GM19468 (cell line): ENCODE results near the gene CREB5.

Experiments
- ATAC-seq: cut with Tn5 transposase; IDR thresholded peaks from one replicate; pipeline ENCODE4 v1.9.1; 2021; ENCODE audit warnings: mild to moderate bottlenecking, moderate library complexity, moderate number of reproducible peaks; ENCODE audit not compliant: unreplicated experiment; ENCODE audit errors: extremely low read depth

Gene CREB5

GRCh38 chr7:28505867-28506266, 93.5 kb downstream of the CREB5 start:
- no peak for ATAC-seq

DNA sequence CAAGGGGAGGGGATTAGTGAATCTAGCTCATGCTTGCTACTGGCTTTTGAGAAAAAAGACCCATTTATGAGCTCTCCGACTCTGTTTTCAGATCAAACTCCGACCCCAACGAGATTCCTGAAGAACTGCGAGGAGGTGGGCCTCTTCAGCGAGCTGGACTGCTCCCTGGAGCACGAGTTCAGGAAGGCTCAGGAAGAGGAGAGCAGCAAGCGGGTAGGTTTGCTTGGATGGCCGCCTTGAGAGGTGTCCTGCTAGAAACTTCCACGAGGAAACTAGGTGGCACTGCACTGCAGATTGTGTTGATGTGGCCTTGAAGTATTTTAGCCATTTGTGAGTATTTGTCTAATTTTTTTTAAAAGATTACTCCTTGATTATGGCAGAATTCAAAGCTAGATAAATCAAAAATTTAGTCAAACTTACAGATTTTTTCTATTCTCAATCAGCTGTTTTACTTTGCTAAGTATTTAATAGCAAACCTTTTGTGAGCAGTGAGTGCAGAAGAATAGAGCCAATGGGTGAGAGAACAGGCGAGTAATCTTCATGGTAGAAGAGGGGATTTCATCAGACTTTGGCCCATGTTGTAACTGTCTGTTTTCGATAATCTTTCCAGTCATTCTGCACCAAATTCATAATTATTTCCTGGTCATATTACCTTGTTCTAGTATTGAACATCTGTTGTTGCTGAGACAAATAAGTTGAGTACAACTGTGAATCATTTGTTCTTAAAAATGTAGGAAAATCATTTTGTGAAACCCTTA, 95.4 kb downstream of the CREB5 start:
- no peak for ATAC-seq

DNA sequence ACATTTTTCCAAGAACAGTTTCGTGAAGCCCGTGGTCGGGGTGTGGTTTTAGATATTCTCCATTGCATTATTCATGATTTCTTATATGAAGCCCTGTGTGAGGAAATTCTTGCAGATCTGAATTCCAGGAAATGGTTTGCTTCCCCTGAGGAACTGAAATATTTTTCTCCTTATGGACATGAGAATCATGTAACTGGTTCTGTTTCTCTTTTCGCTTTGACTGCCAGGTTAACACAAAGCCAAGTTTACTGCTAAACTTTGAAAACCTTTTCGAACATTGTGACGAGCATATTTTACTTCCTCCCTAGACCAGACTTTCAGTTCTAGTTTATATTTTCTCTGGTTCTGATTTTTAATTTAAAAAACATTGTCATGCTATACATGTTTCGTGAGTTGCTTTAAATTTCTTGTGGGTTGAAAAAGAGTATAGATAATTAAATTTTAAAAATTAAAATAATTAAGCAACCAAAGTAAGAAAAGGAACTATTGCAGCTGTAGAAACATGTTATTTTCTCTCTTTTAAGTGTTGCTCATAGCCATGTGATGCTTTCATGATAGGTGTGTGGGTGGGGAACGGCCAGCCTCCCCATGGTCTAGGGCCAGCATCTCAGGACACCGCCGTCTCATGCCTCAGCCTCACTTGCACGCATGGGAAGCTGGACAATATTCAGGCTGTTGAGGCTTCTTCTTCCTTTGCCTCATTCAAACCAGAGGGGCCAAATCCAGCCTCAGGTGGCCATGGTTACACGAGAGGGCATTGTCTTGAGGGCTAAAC, 97.1 kb downstream of the CREB5 start:
- ATAC-seq = no peak

DNA sequence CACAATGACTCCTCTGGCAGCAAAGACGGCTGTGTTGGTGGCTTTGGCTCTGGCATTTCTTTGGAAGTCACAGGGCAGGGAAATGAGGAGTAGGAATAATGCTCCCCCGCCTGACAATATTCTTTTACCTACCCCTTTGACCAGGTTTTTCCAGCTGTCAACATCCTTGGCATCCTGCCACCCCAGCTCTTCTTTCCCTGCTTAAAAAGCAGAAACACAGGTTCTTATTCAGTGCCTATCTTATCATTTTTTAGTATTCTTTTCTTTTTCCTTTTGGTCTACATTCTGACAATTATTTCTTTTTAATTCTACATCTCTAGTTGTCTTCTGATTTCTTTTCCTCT, 97.7 kb downstream of the CREB5 start:
- no peak for ATAC-seq

DNA sequence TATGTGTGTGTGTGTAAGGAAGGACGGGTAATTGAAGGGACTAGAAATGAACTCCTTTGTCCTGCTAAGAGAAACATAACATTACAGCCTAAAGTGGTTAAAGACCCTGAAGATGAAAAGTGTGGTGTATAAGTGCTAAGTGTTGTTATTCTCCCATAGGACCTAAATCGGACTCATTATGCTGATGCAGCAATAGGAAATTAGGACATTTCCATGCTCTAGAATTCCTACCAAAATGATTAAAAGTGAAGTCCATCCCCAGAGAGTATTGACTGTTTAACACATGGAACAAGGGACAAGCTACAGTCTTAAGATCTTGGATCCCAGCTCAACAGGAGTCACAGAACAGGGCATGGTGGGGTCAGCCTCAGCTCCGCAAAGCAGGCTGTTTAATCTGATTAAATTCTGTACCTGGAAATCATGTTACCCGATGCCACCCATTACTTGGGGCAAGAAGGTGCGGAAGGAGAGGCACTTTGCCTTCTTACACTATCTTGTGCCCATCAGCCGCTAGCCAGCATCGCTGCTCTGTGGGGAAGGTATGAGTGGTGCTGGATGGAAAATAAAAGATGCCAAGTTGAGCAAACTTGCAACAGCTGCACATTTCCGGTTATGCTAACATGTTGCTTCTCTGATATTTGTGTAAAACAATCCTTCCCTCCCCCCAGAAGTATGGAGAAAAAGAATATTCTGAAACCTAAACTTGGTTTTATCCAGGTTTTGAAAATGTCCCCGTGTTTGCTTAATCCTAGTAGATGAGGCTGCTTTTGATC, 100.5 kb downstream of the CREB5 start:
- ATAC-seq = no peak

- ATAC-seq = no peak
Measured at GRCh38 chr7:28516390-28517172, 104.3 kb downstream of the CREB5 start.

GRCh38 chr7:28517206-28517605, 104.9 kb downstream of the CREB5 start:
- ATAC-seq = no peak

GRCh38 chr7:28517606-28518005, 105.3 kb downstream of the CREB5 start:
- ATAC-seq = no peak

DNA sequence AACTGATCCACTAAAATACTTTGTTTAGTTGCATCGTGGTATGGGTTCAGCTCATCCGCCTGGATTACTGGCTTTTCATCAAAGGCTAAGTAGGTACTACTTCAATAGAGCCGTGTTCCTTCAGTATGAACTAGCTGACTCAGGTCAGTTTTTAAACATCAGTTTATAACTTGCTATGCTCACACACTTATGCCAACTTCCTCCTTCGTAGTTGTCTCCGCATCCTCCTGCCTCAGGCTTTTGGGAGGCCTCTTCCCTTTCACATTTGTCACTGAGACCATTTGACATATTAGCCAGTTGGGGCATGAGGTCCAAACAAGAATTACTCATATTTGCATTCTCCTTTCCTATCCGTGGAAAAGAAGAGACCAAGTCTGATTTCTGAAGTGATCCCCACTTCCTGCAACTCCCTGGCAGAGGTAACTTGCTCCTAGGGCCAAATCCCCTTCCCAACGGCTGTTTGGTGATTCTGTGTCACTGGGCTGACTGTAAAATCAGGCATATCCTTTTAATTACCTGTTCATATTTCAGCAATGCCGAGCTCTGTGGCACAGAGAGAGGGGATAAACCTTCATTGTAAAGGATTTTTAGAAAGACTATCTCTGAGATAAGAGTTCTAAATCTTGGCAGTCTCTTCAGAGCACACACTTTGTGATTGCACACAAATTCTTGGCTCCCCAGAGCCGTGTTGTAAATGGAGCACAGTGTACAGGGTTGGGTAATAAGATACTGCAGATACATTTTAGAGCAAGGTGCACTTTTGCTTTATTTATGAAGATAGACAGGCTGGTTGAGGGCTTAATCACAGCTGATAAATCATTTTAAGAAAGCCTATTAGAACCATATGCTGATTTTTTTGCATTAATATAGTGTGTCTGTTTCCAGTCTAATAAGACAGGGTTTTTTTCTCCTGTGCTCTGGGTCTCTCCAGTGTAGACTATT, 108.0 kb downstream of the CREB5 start:
- ATAC-seq = no peak

- ATAC-seq = no peak
Measured at GRCh38 chr7:28524978-28525377, 112.7 kb downstream of the CREB5 start.

DNA sequence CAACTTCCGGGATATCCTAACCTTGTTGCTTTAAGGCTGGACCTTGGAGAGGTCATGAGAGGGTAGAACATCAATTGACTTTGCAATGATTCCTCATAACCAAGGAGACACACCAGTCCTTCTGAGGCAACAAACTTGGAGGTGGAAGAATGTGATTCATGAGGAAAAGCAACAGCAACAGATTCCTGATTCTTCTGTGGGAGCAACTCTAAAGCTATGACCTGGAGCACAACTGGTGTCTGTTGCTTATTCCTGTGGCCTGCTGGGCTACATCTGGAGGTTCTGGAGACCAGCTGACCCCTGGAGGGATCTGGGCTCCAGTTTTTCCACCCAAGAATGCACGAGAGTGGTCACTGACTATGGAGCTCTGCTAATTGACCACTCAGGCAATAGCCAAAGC, 116.6 kb downstream of the CREB5 start:
- ATAC-seq = no peak

DNA sequence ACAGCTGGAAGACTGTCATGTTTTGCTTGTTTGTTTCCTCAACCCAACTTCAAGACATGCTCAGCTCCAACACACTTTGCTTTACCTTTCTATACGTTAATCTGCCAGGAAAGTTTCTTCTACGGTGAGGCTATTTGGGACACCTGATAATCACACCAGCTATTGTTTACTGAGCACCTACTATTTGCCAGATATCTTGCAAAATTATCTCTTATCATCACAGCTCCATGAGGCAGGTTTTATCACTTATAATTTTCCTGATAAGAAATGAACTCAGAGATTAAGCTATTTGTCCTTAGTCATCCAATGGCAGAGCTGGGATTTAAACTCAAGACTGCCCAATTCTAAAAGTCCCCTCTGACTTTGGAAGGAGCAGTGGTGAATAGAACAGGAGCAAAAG, 117.4 kb downstream of the CREB5 start:
- no peak for ATAC-seq

GRCh38 chr7:28530175-28530802, 118.0 kb downstream of the CREB5 start:
- ATAC-seq = no peak

- no peak for ATAC-seq
Measured at GRCh38 chr7:28530803-28531175, 118.5 kb downstream of the CREB5 start.

GRCh38 chr7:28531291-28531690, 119.0 kb downstream of the CREB5 start:
- ATAC-seq = no peak

DNA sequence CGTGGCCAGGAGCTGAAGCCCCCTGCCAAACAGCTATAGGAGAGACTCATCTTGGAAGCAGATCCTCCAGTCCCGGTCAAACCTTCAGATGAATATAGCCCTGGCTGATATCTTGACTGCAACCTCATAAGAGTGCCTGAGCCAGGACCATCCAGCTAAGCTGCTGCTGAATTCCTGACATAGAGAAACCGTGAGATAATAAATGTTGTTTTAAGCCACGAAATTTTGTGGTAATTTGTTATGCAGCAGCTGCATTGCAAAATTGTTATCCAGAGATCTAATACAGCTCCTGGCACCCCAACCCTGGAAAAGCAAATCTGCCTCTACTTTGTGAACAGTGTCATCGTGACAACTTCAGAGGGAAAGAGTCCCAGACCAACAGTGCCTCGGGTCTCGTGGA, 119.9 kb downstream of the CREB5 start:
- no peak for ATAC-seq

GRCh38 chr7:28533267-28533666, 120.9 kb downstream of the CREB5 start:
- ATAC-seq = no peak

GRCh38 chr7:28533731-28534531, 121.6 kb downstream of the CREB5 start:
- ATAC-seq = no peak
